ENCODE results near the gene IFNB1.

The IFNB1 gene

GRCh38 chr9:21060919-21061561, 16.7 kb downstream of the IFNB1 start:
- DNase-seq = peak; percentile 8

- peak; percentile 44 for DNase-seq
These were observed 20.8 kb downstream of the IFNB1 start for GRCh38 chr9:21056931-21057330.

- no peak for DNase-seq
These were observed 23.9 kb downstream of the IFNB1 start for GRCh38 chr9:21053851-21054250.

GRCh38 chr9:21047281-21047691, 30.5 kb downstream of the IFNB1 start:
- DNase-seq = no peak

- no peak for DNase-seq
These were observed 33.9 kb downstream of the IFNB1 start for GRCh38 chr9:21043841-21044240.

GRCh38 chr9:21042466-21042865, 35.3 kb downstream of the IFNB1 start:
- DNase-seq = no peak

- DNase-seq = no peak
These were observed 38.4 kb downstream of the IFNB1 start for GRCh38 chr9:21039302-21039701.

GRCh38 chr9:21037278-21037677, 40.5 kb downstream of the IFNB1 start:
- no peak for DNase-seq

GRCh38 chr9:21031808-21032183, 45.9 kb downstream of the IFNB1 start:
- DNase-seq = no peak

GRCh38 chr9:21031091-21031807, 46.5 kb downstream of the IFNB1 start, which contains the start of gene HACD4:
HACD4 (minus strand) TSS chr9:21031640; CDS start chr9:21031590, 50 bp downstream.
- peak; percentile 69 for DNase-seq

- DNase-seq = peak; percentile 94
These were observed 47.2 kb downstream of the IFNB1 start for GRCh38 chr9:21030389-21031035.

- DNase-seq = no peak
These were observed 48.1 kb downstream of the IFNB1 start for GRCh38 chr9:21029661-21030060.

GRCh38 chr9:21028466-21028865, 49.3 kb downstream of the IFNB1 start:
- peak; percentile 84 for DNase-seq

GRCh38 chr9:21027295-21027694, 50.4 kb downstream of the IFNB1 start:
- no peak for DNase-seq

Measured in inflammatory macrophage treated with lipopolysaccharide for 4 hours (primary cell).